Gastroesophageal sphincter (tissue), 4 donors: Measurements from ENCODE around the gene JAG2. TPM values are rescaled to one million over a fixed set of nuclear protein-coding genes. Genes with fewer than 3 reads are reported as not detected.

Experiments used
- ATAC-seq: fragments of 150-250 bp; one replicate; pipeline ENCODE4 v1.9.1; 2016; ENCODE audit warnings: mild to moderate bottlenecking, moderate library complexity
- H3K27ac ChIP-seq, 4 donors: fragments of 200-600 bp; sonication (generic) in 3 of 4; 1 replicate in 3 of 4; 2 replicates in 1 of 4; pipeline ENCODE4 v1.5.1; 2016 to 2019
- H3K27me3 ChIP-seq: fragments of 200-600 bp; sonication (generic); one replicate; pipeline ENCODE4 v1.5.1; 2019
- H3K36me3 ChIP-seq, 2 donors: fragments of 200-600 bp; sonication (generic); one replicate each; pipeline ENCODE4 v1.5.1; 2019; ENCODE audit warnings: control low read depth in 1 of 2
- H3K4me1 ChIP-seq, 3 donors: fragments of 200-600 bp; sonication (generic); 1 replicate in 2 of 3; 2 replicates in 1 of 3; pipeline ENCODE4 v1.5.1; 2016 to 2019; ENCODE audit warnings: control low read depth in 2 of 3
- H3K4me3 ChIP-seq, 2 donors: fragments of 200-600 bp; sonication (generic); one replicate each; pipeline ENCODE4 v1.5.1; 2019; ENCODE audit warnings: mild to moderate bottlenecking in 1 of 2, moderate library complexity in 1 of 2
- H3K9me3 ChIP-seq, 3 donors: fragments of 200-600 bp; sonication (generic); one replicate each; pipeline ENCODE4 v1.5.1; 2017 to 2019; ENCODE audit warnings: control low read depth in 2 of 3
- CTCF ChIP-seq, 4 experiments: fragments of 200-600 bp in 2 of 4; fragments of 450-650 bp in 2 of 4; sonication (generic) in 1 of 4; IDR thresholded peaks; one replicate each; pipeline ENCODE4 v1.5.1; 2017 to 2019; ENCODE audit warnings: antibody characterized with exemption in 4 of 4, mild to moderate bottlenecking in 2 of 4, moderate library complexity in 2 of 4
- EP300 ChIP-seq: sonication (generic); formaldehyde crosslinking; IDR thresholded peaks from one replicate; pipeline ENCODE4 v1.6.1; 2017; ENCODE audit warnings: antibody characterized with exemption, mild to moderate bottlenecking
- POLR2A ChIP-seq, 2 donors: fragments of 450-650 bp; IDR thresholded peaks; one replicate each; pipeline ENCODE4 v1.6.1; 2017; ENCODE audit warnings: antibody characterized with exemption in 2 of 2, mild to moderate bottlenecking in 2 of 2, moderate library complexity in 1 of 2
- POLR2AphosphoS5 ChIP-seq: sonication (generic); formaldehyde crosslinking; IDR thresholded peaks from one replicate; pipeline ENCODE4 v1.6.1; 2017; ENCODE audit warnings: antibody characterized with exemption
- WGBS, 2 donors: methylation state at CpG; one replicate each; pipeline ENCODE4 v1.1.5; 2018; ENCODE audit warnings: low coverage in 1 of 2; 5-methylcytosine and 5-hydroxymethylcytosine counted together
- total RNA-seq, 4 donors: library from RNA; depleted of rRNA; stranded (reverse); fragments of >200 nt; gene quantifications; one replicate each; pipeline ENCODE4 v1.1.0, GENCODE V29; 2016

Gene JAG2
- total RNA-seq, 4 donors from 2014 or later = 3.7 to 18.8 (median 14.5) TPM

GRCh38 chr14:105137481-105138020, 31.0 kb downstream of the JAG2 start:
- Histone ChIP-seq H3K27me3 (peaks cover 7% of the 10 kb centered on the region), H3K4me1 (no peaks in the 10 kb centered on the region), H3K4me3 (no peak overlapping the region), H3K36me3 (peaks cover 0 to 7% of the 10 kb centered on the region in 2 donors), H3K27ac (no peak overlapping the region), H3K9me3 (peaks cover 0 to 24% (median 0%) of the 10 kb centered on the region in 3 donors)
- TF ChIP-seq CTCF (IDR thresholded peaks at IDR 0.05) = no peak
- TF ChIP-seq POLR2A (IDR thresholded peaks at IDR 0.05) = no peak
- no peak for TF ChIP-seq EP300
- TF ChIP-seq POLR2AphosphoS5 = no peak
- no peak for ATAC-seq
- WGBS, 2 donors = 80 to 87% methylated on average over 1 to 11 of the region's 14 CpGs

- Histone ChIP-seq H3K9me3 (peaks cover 0 to 30% (median 0%) of the 10 kb centered on the region in 3 donors), H3K27me3 (peaks cover 11% of the 10 kb centered on the region), H3K4me3 (no peak overlapping the region), H3K4me1 (no peaks in the 10 kb centered on the region), H3K36me3 (peaks cover 0 to 2% of the 10 kb centered on the region in 2 donors), H3K27ac (no peak overlapping the region)
- WGBS, 2 donors = 76 to 81% methylated on average over 10 to 20 of the region's 50 CpGs
- ATAC-seq = no peak
- TF ChIP-seq POLR2A (IDR thresholded peaks at IDR 0.05) (no peak), CTCF (IDR thresholded peaks at IDR 0.05) (no peak), POLR2AphosphoS5 (no peak), EP300 (no peak)
Observed at GRCh38 chr14:105136401-105137322, 31.9 kb downstream of the JAG2 start.

GRCh38 chr14:105135700-105136395, 32.7 kb downstream of the JAG2 start:
- WGBS, 2 donors = 85 to 86% methylated on average over 12 of the region's 14 CpGs

GRCh38 chr14:105132921-105133654, 35.5 kb downstream of the JAG2 start:
- ATAC-seq = no peak
- WGBS, 2 donors = 50 to 62% methylated on average over 4 of the region's 4 CpGs
- TF ChIP-seq CTCF (IDR thresholded peaks at IDR 0.05) = no peak

More at GRCh38 chr14:105135700-105136395, 32.7 kb downstream of the JAG2 start:
- H3K27me3 ChIP-seq = peaks cover 12% of the 10 kb centered on the region
- H3K4me3 ChIP-seq = no peak overlapping the region
- H3K9me3 ChIP-seq = peaks cover 0 to 32% (median 0%) of the 10 kb centered on the region in 3 donors
- no peak for ATAC-seq
- H3K4me1 ChIP-seq = no peaks in the 10 kb centered on the region
- no peak overlapping the region for H3K27ac ChIP-seq
- no peaks in the 10 kb centered on the region for H3K36me3 ChIP-seq
- TF ChIP-seq CTCF (IDR thresholded peaks at IDR 0.05) = no peak
- TF ChIP-seq POLR2AphosphoS5 = no peak
- no peak for TF ChIP-seq POLR2A (IDR thresholded peaks at IDR 0.05)
- no peak for TF ChIP-seq EP300

More at GRCh38 chr14:105132921-105133654, 35.5 kb downstream of the JAG2 start:
- Histone ChIP-seq H3K4me1 (no peaks in the 10 kb centered on the region), H3K27ac (no peak overlapping the region), H3K27me3 (peaks cover 13% of the 10 kb centered on the region), H3K4me3 (no peak overlapping the region), H3K36me3 (no peaks in the 10 kb centered on the region), H3K9me3 (peaks cover 0 to 20% (median 0%) of the 10 kb centered on the region in 3 donors)
